ENCODE data around the gene GALNT18.

DNA sequence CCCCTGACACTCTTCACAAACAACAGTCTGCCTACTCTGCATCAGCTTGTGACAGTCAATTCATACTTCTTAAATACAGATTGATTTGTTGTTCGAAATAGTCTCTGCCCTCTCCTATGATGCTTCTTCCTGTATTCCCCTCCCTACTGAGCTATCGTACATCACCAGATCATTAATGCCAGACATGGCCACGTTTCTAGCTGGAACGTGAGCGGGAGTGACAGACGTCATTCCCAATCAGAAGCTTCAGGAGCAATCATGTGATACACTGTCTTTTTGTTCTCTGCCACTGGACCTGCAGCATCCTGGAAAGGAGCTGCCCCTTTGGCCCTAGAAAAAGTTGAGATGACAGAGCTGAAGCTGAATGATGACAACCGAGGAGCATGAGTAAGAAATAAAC lies 317.3 kb downstream of the GALNT18 start:
- TF ChIP-seq CTCF (IDR thresholded peaks at IDR 0.05; ENCODE audit: low read depth, low read length, missing input control) (no peak), TAF1 (conservative IDR thresholded peaks at IDR 0.05) (no peak), RAD21 (IDR thresholded peaks at IDR 0.05) (no peak), HNF4A (conservative IDR thresholded peaks at IDR 0.05) (no peak), REST (IDR thresholded peaks at IDR 0.05) (no peak), ATF3 (IDR thresholded peaks at IDR 0.05) (no peak), GABPA (IDR thresholded peaks at IDR 0.05 in 1 of 2, conservative IDR thresholded peaks at IDR 0.05 in 1 of 2) (no peak)
- TF ChIP-seq, protein P1, sequence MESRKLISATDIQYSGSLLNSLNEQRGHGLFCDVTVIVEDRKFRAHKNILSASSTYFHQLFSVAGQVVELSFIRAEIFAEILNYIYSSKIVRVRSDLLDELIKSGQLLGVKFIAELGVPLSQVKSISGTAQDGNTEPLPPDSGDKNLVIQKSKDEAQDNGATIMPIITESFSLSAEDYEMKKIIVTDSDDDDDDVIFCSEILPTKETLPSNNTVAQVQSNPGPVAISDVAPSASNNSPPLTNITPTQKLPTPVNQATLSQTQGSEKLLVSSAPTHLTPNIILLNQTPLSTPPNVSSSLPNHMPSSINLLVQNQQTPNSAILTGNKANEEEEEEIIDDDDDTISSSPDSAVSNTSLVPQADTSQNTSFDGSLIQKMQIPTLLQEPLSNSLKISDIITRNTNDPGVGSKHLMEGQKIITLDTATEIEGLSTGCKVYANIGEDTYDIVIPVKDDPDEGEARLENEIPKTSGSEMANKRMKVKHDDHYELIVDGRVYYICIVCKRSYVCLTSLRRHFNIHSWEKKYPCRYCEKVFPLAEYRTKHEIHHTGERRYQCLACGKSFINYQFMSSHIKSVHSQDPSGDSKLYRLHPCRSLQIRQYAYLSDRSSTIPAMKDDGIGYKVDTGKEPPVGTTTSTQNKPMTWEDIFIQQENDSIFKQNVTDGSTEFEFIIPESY (IDR thresholded peaks at IDR 0.05) = no peak
- TF ChIP-seq, protein P2, sequence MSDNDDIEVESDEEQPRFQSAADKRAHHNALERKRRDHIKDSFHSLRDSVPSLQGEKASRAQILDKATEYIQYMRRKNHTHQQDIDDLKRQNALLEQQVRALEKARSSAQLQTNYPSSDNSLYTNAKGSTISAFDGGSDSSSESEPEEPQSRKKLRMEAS (IDR thresholded peaks at IDR 0.05) = no peak

Measured in liver (tissue), 3 donors.